ENCODE measurements around the gene TAC3. TPM values are rescaled to one million over a fixed set of nuclear protein-coding genes. Genes with fewer than 3 reads are reported as not detected.

Gene TAC3
- polyA plus RNA-seq, 1 donor = 13.5 TPM

DNA sequence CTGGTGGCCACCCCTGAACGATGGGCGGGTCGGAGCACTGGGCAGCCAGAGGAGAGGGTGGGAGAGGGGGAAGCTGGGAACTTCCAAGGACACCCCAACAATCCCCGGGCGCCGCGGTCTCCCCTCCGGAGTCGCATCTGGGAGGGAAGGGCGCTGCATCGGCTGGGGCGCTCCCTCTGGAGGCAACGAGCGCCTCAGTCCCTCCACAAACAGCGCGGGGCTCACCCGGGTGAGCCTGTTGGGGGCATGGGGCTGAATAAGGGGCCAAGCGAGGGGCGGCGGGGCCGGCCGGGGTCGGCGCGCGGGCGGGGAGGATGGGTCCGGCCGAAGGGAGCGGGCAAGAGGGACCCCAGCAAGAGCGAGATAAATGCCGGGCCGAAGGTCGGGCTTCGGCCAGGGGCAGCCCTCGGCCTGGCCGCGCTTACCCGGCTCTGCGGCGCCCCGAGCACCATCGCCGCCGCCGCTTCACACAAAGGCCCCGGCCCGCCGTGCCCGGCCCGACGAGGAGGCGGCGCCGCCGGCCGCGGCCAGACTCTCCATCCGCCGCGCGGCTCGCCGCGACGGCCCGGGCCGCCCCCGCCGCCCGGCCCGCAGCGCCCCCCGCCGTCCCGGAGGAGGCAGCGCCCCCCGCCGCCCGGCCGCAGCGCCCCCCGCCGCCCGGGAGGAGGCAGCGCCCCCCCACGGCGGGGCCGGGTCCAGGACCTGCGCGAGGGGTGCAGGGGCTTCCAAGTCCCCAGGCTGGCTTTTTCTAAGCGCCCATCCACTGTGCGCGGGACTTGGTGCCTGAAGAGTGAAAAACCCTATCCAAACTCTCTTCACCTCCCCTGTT is 10.1 kb downstream of the TAC3 start, which contains the start of gene ZBTB39:
ZBTB39 (minus strand) TSS at position 567 of the 829 bp plus-strand sequence. CDS start 1,629 bp downstream, outside the sequence.
- Histone ChIP-seq H3K9me3 (ENCODE audit: control insufficient read depth, low read depth, low read length) (no peaks in the 10 kb centered on the region), H3K4me3 (ENCODE audit: low read length) (peak within 1 kb of the TSS; percentile 72), H3K4me1 (ENCODE audit: control insufficient read depth, insufficient read depth, low read length) (peaks cover 27% of the 10 kb centered on the region), H3K36me3 (ENCODE audit: control insufficient read depth, insufficient read depth, low read length) (peaks cover 35% of the 10 kb centered on the region), H3K27ac (ENCODE audit: low read length) (peak within 1 kb of the TSS; percentile 14), H3K27me3 (ENCODE audit: control insufficient read depth, insufficient read depth, low read length) (no peaks in the 10 kb centered on the region)
- no CpG with 5 or more reads among the region's 94 CpGs for WGBS (ENCODE audit: insufficient coverage, low lambda C conversion rate)
- peak in 1 of 2 donors; percentile 65 for DNase-seq

- no CpG with 5 or more reads among the region's 6 CpGs for WGBS (ENCODE audit: insufficient coverage, low lambda C conversion rate)
- H3K4me1 ChIP-seq (ENCODE audit: control insufficient read depth, insufficient read depth, low read length) = peaks cover 27% of the 10 kb centered on the region
- H3K36me3 ChIP-seq (ENCODE audit: control insufficient read depth, insufficient read depth, low read length) = peaks cover 49% of the 10 kb centered on the region
- no peaks in the 10 kb centered on the region for H3K27me3 ChIP-seq (ENCODE audit: control insufficient read depth, insufficient read depth, low read length)
- no peak overlapping the region for H3K4me3 ChIP-seq (ENCODE audit: low read length)
- no peaks in the 10 kb centered on the region for H3K9me3 ChIP-seq (ENCODE audit: control insufficient read depth, low read depth, low read length)
- H3K27ac ChIP-seq (ENCODE audit: low read length) = no peak overlapping the region
- no peak for DNase-seq
These were observed 11.7 kb downstream of the TAC3 start for GRCh38 chr12:57004651-57005050.

DNA sequence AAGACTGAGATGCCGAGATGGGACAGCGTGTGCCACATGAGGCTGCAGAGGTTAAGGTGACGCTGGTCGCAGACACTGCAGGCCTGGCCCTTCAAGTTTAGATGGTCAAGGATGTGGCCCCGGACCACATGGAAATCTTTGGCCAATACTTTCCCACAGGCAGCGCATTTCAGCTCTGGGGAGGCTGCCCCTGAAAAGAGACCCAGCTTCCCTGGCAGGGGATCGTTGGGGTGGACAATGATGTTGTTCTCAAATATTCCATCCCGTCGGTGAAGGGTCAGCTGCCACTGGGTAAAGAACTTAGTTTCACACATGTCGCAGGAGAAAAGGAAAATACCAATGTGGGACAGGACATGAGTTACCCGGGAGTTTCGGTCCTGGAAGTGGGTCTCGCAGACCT is 12.9 kb downstream of the TAC3 start:
- Histone ChIP-seq H3K9me3 (ENCODE audit: control insufficient read depth, low read depth, low read length) (no peaks in the 10 kb centered on the region), H3K27ac (ENCODE audit: low read length) (no peak overlapping the region), H3K4me3 (ENCODE audit: low read length) (no peak overlapping the region), H3K36me3 (ENCODE audit: control insufficient read depth, insufficient read depth, low read length) (peaks cover 58% of the 10 kb centered on the region), H3K27me3 (ENCODE audit: control insufficient read depth, insufficient read depth, low read length) (no peaks in the 10 kb centered on the region), H3K4me1 (ENCODE audit: control insufficient read depth, insufficient read depth, low read length) (peaks cover 19% of the 10 kb centered on the region)
- no peak for DNase-seq
- no CpG with 5 or more reads among the region's 13 CpGs for WGBS (ENCODE audit: insufficient coverage, low lambda C conversion rate)

DNA sequence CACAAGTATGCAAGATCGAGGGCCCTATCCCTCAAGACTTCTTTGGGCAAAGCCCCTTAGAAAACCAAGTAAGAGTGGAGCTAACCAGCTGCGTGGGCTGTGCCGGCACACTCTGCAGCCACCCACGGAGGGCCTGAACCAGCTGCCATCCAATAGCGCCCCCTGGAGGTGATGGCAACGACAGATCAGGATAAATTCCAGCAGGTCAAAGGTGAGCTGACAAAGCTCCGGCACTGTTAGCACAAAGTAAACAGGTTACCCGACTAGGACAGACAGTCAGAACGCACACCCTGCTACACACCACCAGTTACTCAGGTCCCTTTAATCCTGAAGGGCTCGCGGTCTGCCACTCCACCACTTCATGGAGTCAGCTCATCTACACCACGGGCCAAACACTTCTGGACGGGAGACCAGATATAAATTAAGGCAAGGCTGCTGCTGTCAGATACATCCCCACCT is 14.9 kb downstream of the TAC3 start:
- no peak overlapping the region for H3K27ac ChIP-seq (ENCODE audit: low read length)

DNA sequence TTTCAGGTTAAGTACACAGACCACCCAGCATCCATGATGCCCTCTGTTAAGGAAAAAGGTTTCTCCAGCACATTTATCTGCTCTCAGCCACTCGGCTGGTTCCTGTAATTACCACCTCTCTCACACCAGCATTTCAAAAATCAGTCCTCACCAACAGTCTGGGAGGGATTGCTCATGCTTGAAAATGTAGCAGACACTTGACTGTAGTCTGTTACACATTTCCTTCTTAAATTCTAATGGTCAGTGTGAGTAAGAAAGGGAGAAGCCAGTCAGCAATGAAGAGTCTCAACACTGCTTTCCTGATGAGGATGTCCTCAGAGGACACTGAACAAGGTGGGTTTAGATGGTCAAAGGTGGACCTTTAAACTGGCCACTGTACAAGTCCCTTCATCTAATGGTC is 15.9 kb downstream of the TAC3 start:
- Histone ChIP-seq H3K9me3 (ENCODE audit: control insufficient read depth, low read depth, low read length) (no peaks in the 10 kb centered on the region), H3K4me3 (ENCODE audit: low read length) (no peak overlapping the region), H3K27me3 (ENCODE audit: control insufficient read depth, insufficient read depth, low read length) (no peaks in the 10 kb centered on the region), H3K4me1 (ENCODE audit: control insufficient read depth, insufficient read depth, low read length) (peaks cover 12% of the 10 kb centered on the region), H3K27ac (ENCODE audit: low read length) (no peak overlapping the region), H3K36me3 (ENCODE audit: control insufficient read depth, insufficient read depth, low read length) (peaks cover 71% of the 10 kb centered on the region)
- no peak for DNase-seq
- no CpG with 5 or more reads among the region's 1 CpG for WGBS (ENCODE audit: insufficient coverage, low lambda C conversion rate)

More for the DNA sequence above, 14.9 kb downstream of the TAC3 start:
- Histone ChIP-seq H3K4me1 (ENCODE audit: control insufficient read depth, insufficient read depth, low read length) (peaks cover 12% of the 10 kb centered on the region), H3K9me3 (ENCODE audit: control insufficient read depth, low read depth, low read length) (no peaks in the 10 kb centered on the region), H3K36me3 (ENCODE audit: control insufficient read depth, insufficient read depth, low read length) (peaks cover 67% of the 10 kb centered on the region), H3K4me3 (ENCODE audit: low read length) (no peak overlapping the region), H3K27me3 (ENCODE audit: control insufficient read depth, insufficient read depth, low read length) (no peaks in the 10 kb centered on the region)
- no CpG with 5 or more reads among the region's 13 CpGs for WGBS (ENCODE audit: insufficient coverage, low lambda C conversion rate)
- peak; percentile 65 to 67 for DNase-seq

DNA sequence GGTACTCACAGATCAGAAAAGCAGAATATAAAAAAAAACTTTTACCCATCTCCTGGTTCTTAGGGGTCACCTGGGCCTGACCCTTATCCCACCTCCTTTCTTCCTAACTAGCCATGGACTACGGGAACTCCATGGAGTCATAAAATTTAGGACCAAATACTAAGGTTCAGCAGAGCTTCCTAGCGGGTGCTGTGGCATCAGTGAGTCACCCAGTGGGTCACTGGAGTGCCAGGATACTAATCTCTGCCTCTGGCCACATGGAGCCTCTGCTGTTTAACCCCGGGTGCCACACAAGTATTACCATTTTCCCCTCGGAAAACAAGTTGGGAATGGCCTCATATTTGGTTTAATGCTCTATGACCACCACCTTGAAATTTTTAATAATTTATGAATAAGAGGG is 16.9 kb downstream of the TAC3 start:
- DNase-seq = no peak
- WGBS (ENCODE audit: insufficient coverage, low lambda C conversion rate) = no CpG with 5 or more reads among the region's 4 CpGs
- peaks cover 6% of the 10 kb centered on the region for H3K4me1 ChIP-seq (ENCODE audit: control insufficient read depth, insufficient read depth, low read length)
- no peaks in the 10 kb centered on the region for H3K27me3 ChIP-seq (ENCODE audit: control insufficient read depth, insufficient read depth, low read length)
- no peaks in the 10 kb centered on the region for H3K9me3 ChIP-seq (ENCODE audit: control insufficient read depth, low read depth, low read length)
- H3K27ac ChIP-seq (ENCODE audit: low read length) = no peak overlapping the region
- peaks cover 70% of the 10 kb centered on the region for H3K36me3 ChIP-seq (ENCODE audit: control insufficient read depth, insufficient read depth, low read length)
- no peak overlapping the region for H3K4me3 ChIP-seq (ENCODE audit: low read length)

GRCh38 chr12:56998981-56999380 is 17.3 kb downstream of the TAC3 start:
- peaks cover 6% of the 10 kb centered on the region for H3K4me1 ChIP-seq (ENCODE audit: control insufficient read depth, insufficient read depth, low read length)
- H3K27ac ChIP-seq (ENCODE audit: low read length) = no peak overlapping the region
- WGBS (ENCODE audit: insufficient coverage, low lambda C conversion rate) = no CpG with 5 or more reads among the region's 4 CpGs
- H3K4me3 ChIP-seq (ENCODE audit: low read length) = no peak overlapping the region
- no peaks in the 10 kb centered on the region for H3K9me3 ChIP-seq (ENCODE audit: control insufficient read depth, low read depth, low read length)
- peaks cover 65% of the 10 kb centered on the region for H3K36me3 ChIP-seq (ENCODE audit: control insufficient read depth, insufficient read depth, low read length)
- no peak for DNase-seq
- no peaks in the 10 kb centered on the region for H3K27me3 ChIP-seq (ENCODE audit: control insufficient read depth, insufficient read depth, low read length)

GRCh38 chr12:56998316-56998715 is 18.0 kb downstream of the TAC3 start:
- Histone ChIP-seq H3K27me3 (ENCODE audit: control insufficient read depth, insufficient read depth, low read length) (no peaks in the 10 kb centered on the region), H3K9me3 (ENCODE audit: control insufficient read depth, low read depth, low read length) (no peaks in the 10 kb centered on the region), H3K4me1 (ENCODE audit: control insufficient read depth, insufficient read depth, low read length) (peaks cover 6% of the 10 kb centered on the region), H3K36me3 (ENCODE audit: control insufficient read depth, insufficient read depth, low read length) (peaks cover 58% of the 10 kb centered on the region), H3K27ac (ENCODE audit: low read length) (no peak overlapping the region), H3K4me3 (ENCODE audit: low read length) (no peak overlapping the region)
- no peak for DNase-seq
- 100% methylated on average over 2 of the region's 6 CpGs for WGBS (ENCODE audit: insufficient coverage, low lambda C conversion rate)

- Histone ChIP-seq H3K27me3 (ENCODE audit: control insufficient read depth, insufficient read depth, low read length) (no peaks in the 10 kb centered on the region), H3K4me1 (ENCODE audit: control insufficient read depth, insufficient read depth, low read length) (peaks cover 6% of the 10 kb centered on the region), H3K4me3 (ENCODE audit: low read length) (no peak overlapping the region), H3K36me3 (ENCODE audit: control insufficient read depth, insufficient read depth, low read length) (peaks cover 45% of the 10 kb centered on the region), H3K9me3 (ENCODE audit: control insufficient read depth, low read depth, low read length) (no peaks in the 10 kb centered on the region), H3K27ac (ENCODE audit: low read length) (no peak overlapping the region)
- no CpG with 5 or more reads among the region's 12 CpGs for WGBS (ENCODE audit: insufficient coverage, low lambda C conversion rate)
- DNase-seq = no peak
These were observed 19.4 kb downstream of the TAC3 start for GRCh38 chr12:56996793-56997545.

DNA sequence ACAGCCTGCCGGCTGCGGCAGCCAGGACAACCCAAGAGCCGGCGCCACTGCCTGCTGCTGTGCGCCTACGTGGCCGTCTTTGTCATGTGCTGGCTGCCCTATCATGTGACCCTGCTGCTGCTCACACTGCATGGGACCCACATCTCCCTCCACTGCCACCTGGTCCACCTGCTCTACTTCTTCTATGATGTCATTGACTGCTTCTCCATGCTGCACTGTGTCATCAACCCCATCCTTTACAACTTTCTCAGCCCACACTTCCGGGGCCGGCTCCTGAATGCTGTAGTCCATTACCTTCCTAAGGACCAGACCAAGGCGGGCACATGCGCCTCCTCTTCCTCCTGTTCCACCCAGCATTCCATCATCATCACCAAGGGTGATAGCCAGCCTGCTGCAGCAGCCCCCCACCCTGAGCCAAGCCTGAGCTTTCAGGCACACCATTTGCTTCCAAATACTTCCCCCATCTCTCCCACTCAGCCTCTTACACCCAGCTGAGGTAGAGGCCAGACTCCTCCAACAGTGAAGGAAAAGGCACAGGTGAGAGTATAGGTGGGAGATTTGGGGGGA is 20.3 kb downstream of the TAC3 start:
- Histone ChIP-seq H3K36me3 (ENCODE audit: control insufficient read depth, insufficient read depth, low read length) (peaks cover 36% of the 10 kb centered on the region), H3K27ac (ENCODE audit: low read length) (no peak overlapping the region)
- WGBS (ENCODE audit: insufficient coverage, low lambda C conversion rate) = no CpG with 5 or more reads among the region's 11 CpGs

More for the DNA sequence above, 20.3 kb downstream of the TAC3 start:
- no peaks in the 10 kb centered on the region for H3K27me3 ChIP-seq (ENCODE audit: control insufficient read depth, insufficient read depth, low read length)
- H3K4me1 ChIP-seq (ENCODE audit: control insufficient read depth, insufficient read depth, low read length) = peaks cover 1% of the 10 kb centered on the region
- H3K4me3 ChIP-seq (ENCODE audit: low read length) = no peak overlapping the region
- no peak for DNase-seq
- H3K9me3 ChIP-seq (ENCODE audit: control insufficient read depth, low read depth, low read length) = no peaks in the 10 kb centered on the region
